ENCODE results near the gene APPBP2. TPM values are rescaled to one million over a fixed set of nuclear protein-coding genes. Genes with fewer than 3 reads are reported as not detected.
"Not testable (repeated sequence)": the region's sequence is repeated elsewhere in the genome, so short reads cannot be mapped to it uniquely, and the experiment has no call there.

The APPBP2 gene
- total RNA-seq, 1 donor from 2014 or later = 36.7 TPM

DNA sequence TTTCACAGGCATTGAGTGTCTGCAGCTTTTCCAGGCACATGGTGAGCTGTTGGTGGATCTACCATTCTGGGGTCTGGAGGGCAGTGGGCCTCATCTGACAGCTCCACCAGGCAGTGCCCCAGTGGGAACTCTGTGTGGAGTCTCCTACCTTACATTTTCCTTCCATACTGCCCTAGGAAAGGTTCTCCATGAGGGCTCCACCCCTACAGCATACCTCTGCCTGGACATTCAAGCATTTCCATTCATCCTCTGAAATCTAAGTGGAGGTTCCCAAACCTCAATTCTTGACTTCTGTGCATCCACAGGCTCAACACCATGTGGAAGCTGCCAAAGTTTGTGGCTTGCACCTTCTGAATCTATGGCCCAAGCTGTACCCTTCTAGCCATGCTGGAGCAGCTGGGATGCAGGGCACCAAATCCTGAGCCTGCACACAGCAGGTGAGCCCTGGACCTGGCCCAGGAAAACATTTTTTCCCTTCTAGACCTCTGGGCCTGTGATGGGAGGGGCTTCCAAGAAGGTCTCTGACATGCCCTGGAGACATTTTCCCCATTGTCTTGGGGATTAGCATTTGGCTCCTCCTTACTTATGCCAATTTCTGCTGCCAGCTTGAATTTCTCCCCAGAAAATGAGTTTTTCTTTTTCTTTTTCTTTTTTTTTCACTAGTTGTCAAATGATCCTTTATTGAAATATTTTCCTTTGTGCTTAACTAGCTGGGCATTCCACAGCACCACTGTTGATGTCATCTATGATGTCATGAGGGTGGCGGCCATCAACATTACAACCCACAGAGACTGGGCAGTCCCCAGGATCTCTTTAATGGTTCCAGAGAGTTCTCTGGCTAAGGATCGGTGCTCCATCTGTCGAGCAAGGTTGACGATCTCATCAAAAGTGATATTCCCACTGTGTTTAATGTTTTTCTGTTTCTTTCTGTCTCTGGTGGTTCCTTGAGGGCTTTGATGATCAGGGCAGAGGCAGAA is 92.7 kb downstream of the APPBP2 start:
- not testable (repeated sequence) for DNase-seq

DNA sequence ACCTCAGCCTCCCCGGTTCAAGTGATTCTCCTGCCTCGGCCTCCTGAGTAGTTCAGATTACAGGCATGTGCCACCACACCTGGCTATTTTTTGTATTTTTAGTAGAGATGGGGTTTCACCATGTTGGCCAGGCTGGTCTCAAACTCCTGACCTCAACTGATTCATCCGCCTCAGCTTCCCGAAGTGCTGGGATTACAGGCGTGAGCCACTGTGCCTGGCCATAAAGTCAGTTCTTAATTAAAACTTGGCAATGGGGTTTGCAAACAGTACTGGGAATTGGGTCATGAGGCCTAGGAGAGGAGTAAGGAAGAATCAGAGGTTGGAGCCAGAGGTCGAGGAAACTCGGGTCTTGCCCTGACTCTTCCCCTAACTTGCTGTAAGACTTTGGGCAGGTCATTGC is 95.5 kb downstream of the APPBP2 start:
- DNase-seq = not testable (repeated sequence)

DNA sequence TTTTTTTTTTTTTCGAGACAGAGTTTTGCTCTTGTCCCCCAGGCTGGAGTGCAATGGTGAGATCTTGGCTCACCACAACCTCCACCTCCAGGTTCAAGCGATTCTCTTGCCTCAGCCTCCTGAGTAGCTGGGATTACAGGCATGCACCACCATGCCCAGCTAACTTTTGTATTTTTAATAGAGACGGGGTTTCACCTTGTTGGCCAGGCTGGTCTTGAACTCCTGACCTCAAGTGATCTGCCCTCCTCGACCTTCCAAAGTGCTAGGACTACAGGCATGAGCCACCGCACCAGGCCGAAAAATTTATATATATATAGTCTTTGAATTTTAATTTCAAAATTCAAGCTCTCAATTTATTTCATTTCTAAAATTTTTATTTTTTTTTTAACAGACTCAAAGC is 97.6 kb downstream of the APPBP2 start:
- DNase-seq = not testable (repeated sequence)

DNA sequence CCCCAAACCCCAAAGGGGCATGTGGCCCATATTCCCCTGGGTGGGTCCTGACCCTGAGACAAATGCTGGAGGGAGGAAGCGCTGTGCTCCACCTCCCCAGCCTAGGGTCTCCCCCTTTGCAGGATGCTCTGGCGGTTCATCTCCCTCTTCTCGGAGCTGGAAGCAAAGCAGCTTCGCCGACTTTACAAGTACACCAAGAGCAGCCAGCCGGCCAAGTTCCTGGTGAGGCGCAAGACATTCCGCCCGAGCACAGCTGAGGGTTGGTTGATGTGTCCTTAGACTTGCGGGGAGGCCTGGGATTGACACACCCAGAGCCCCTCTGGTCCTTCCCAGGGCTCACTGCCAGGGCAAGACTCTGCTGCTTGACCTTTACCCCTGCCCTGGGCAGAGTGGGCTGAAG is 99.4 kb downstream of the APPBP2 start:
- no peak for DNase-seq

DNA sequence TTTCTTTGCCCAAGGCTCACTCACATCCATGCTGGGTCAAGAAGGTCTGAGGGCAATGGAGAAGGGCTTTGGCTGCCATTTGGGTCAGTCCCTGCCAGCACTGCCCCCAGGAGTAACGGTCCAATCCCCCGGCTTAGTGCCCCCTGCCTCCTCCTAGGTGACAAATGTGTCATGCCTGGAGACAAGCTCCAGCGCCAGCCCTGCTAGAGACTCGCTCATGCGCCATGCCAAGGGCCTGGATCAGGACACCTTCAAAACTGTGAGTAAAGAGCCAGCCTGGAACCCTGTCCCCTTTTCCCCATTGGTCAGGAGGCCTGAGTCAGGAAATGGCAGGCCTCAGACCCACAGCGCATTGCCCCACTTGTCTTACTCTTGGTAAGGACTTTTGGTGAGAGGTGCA is 100.4 kb downstream of the APPBP2 start:
- DNase-seq = no peak

DNA sequence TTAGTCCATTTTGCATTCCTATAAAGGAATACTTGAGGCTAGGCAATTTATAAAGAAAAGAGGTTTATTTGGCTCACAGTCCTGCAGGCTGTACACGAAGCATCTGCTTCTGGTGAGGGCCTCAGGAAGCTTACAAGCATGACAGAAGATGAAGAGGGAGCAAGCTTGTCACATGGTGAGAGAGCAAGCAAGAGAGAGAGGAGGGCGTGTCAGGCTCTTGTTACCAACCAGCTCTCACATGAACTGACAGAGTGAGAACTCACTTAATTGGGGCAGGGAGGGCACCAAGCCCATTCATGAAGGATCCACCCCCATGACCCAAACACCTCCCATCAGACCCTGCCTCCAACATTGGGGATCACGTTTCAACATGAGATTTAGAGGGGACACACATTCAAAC is 102.2 kb downstream of the APPBP2 start:
- no peak for DNase-seq

DNA sequence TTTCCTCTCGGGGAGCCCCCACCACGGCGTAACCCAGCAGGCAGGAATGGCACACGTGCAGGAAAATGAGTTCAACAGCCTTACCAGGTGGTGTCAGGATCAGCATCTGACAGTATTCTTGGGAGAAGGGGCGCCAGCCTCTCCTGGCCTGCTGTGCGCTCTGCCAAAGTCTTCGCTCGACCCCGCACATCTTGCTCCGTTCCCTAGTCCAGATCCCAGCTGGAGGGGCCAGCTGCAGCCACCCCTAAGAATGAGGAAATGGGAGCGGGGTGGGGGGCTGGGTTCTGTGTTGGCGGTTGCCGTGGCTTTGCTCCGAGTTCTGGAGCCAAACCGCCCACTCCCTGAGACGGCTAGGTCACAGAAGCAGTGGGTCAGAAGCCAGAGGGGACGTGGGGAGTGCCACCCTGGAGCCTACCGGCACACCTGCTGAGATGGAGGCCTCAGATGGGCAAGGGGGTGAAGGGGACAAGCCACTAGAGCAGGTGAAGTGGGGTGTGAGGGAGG is 103.8 kb downstream of the APPBP2 start, which contains the start of gene CHCT1:
TSS of gene CHCT1 (plus strand) at position 328 of the 504 bp plus-strand sequence. CDS start at position 432, 104 bp downstream.
- DNase-seq = no peak

DNA sequence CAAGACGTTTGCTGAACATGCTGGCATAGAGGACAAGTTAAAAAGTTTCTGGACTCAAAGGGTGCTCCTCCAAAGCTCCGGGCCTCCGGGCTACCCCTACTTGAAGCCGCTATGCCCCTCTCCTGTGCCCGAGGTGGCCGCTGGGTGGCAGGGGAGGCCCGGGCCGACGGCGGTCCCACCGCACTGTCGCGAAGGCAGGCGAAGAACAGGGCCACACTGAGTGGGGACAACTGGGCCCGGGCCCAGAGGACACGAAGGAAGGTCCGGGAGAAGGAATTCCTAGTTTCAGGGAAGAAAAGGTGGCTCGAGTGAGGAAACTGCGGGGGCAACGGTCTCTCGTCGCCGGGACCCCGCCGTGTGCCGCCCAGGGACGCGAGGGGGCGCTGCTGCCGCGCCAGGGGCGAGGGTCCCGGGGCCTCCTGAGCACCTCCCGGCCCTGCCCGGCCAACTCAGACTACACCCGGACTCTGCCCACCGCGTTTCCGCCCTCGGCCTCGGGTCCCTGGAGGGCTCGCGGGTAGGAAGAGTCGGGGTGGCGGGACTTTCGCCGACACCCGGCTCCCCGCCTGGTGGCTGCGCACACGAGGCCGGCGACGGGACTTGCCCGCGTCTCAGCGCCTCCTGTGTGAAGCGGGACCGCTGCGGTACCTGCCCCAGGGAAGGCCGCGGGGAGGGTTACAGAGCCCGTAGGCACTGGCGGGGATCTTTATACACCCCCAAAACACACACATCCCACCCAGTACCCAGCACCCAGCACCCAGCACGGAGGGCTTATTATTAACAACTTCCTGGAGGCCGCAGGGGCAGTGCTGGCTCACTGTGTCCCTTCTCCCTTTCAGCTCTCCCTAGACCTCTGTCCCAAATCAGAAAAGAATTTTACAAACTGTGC is 104.5 kb downstream of the APPBP2 start:
- DNase-seq = peak; percentile 30

DNA sequence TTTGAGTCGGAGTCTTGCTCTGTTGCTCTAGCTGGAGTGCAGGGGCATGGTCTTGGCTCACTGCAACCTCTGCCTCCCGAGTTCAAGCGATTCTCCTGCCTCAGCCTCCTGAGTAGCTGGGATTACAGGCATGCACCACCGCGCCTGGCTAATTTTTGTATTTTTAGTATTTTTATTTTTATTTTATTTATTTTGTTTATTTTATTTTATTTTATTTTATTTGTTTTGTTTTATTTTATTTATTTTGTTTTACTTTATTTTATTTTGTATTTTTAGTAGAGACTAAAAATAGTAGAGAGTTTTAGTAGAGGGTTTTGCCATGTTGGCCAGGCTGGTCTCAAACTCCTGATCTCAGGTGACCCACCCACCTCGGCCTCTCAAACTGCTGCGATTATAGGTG is 106.2 kb downstream of the APPBP2 start:
- not testable (repeated sequence) for DNase-seq

DNA sequence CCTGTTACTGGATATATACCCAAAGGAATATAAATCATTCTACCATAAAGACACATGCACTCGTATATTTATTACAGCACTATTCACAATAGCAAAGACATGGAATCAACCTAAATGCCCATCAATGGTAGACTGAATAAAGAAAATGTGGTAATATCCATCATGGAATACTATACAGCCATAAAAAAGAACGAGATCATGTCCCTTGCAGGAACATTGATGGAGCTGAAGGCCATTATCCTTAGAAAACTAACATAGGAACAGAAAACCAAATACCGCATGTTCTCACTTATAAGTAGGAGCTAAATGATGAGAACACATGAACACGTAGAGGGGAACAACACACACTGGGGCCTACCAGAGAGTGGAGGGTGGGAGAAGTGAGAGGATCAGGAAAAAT is 107.0 kb downstream of the APPBP2 start:
- not testable (repeated sequence) for DNase-seq

DNA sequence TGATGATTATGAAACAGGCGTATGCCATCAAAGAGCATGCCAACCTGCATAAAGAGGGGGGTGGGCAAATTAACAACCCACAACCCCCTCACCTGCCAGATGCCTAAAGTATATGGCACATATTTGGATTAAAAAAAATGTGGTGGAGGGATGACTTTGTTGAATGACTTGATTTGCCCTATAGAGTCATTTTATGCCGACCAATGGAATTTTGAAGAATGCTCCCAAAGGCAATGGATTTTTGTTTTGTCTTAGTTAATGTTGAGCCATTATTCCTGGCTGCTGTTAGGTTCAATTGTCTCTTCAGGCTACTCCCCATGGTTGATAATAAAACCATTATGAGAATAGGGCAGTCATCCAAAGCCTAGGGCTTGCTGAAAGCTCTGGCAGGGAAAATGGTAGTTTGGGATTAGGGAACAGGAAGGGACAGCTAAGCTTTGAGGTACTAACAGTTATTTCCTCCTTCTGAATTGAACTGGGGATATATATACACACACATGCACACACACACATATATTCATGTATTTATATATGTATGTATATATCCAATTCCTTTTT is 109.6 kb downstream of the APPBP2 start:
- DNase-seq = peak; percentile 12

DNA sequence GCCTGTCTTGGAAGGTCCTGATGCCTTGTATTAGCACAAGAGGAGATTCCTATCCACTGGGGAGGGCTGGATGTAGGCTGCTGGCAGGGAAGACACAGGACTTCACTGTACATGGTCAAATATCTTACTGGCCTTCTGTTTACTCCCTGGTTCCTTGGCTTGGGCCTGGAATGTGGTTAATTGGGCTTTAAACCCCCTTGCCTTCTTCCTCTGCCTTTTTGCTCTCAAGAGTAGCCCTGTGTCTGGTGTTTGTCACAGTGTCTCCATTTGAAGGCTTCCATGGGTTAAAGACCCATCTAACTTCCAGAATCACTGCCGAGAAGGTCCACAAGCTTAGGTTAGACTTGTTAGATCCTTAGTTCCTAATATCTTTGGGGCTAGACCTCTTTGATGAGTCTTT is 110.9 kb downstream of the APPBP2 start:
- DNase-seq = no peak

DNA sequence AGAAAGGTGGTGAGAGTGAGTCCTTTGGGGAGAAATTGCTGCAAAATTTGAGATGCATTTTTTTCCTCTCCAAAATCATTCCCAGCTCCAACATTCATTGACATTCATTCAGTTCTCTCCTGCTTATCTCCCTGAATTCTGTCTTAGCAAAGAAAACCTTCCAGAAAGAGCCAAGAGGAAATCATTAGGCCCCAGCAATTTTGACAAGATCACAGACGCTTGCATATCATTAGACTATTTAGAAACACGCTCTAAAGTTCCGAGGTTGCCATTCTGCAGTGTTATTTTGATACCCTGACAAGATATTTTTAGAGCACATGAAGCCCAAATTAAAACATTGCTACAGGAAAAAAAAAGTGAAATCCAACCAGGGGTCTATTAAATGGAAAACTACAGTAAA is 113.3 kb downstream of the APPBP2 start:
- no peak for DNase-seq

DNA sequence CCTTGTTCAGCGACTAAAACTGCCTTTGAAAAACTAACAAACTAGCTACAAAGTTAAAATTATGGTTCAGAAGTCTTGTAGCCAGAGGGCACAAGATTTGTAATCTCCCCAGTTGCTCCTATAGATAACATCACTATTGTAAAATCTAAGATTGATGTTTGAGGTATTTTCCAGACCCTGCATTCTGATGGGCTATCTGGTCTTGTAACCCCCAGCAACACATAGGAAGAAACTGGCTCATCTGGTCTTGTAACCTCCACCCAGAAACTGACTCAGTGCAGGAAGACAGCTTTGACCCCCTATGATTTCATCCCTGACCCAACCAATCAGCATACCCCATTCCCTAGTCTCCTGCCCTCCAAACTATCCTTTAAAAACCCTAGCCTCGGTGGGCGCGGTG is 116.0 kb downstream of the APPBP2 start:
- DNase-seq = no peak

DNA sequence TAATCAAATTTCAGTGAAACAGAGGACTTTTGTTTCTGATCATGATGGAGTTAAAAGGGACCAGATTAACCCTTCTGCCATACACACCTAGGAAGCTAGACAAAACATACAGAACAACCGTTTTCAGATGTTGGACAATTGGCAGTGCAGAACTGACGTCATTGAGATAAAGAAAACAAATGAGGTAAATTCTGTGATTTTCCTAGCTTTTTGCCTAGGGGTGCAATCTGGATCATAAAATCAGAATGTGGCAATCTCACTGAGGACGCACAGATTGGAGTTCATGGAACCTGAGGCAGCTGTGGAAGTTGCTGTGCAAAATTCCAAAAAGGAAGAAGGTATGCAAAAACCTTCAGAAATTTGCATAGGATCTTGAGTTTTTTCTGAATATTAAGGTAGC is 119.2 kb downstream of the APPBP2 start:
- DNase-seq = no peak

DNA sequence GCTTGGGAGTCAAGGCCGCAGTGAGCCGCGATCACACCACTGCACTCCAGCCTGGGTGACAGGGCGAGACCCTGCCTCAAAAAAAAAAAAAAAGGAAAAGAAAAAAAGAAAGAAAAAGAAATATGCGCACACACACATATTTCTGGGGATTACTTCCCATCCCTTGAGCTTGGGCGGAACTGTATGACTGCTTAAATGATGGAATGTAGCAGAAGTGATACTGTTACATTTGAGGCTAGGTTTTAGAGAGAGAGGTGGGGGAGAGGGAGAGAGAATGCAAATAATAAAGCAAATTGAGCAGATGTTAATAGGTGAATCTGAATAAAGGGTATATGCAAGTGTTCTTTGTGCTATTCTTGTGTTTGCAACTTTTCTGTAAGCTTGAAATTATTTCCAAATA is 122.1 kb downstream of the APPBP2 start:
- no peak for DNase-seq

DNA sequence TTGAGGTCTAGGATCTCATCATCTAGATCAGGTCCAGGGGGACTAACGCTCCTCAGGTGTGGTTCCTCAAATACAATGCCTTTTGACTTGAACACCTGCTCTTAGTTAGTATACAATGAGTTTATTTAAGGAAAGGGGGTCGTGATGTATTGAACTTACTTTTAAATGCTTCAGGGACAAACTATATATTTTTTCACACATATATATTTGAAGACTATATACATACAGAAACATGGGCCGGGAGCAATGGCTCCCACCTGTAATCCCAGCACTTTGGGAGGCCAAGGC is 122.6 kb downstream of the APPBP2 start:
- DNase-seq = no peak

DNA sequence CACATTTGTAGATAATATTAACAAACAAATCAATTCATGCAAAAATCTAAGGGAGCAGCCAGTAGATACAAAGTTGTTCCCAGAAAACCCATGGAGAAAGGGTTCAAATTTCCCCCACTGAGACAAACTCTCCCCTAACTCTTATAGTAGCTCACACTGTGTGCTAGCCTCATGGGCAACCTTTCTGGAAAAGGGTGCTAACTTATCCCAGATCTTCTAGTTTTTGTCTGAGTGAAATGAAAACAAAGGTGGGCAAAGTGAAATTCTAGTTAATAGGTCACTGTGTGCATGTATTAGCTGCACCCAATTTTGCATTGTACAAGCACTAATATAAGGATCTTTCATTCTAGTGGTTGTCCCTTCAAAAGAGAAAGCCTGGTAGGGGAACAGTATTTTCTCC is 124.2 kb downstream of the APPBP2 start:
- DNase-seq = no peak

DNA sequence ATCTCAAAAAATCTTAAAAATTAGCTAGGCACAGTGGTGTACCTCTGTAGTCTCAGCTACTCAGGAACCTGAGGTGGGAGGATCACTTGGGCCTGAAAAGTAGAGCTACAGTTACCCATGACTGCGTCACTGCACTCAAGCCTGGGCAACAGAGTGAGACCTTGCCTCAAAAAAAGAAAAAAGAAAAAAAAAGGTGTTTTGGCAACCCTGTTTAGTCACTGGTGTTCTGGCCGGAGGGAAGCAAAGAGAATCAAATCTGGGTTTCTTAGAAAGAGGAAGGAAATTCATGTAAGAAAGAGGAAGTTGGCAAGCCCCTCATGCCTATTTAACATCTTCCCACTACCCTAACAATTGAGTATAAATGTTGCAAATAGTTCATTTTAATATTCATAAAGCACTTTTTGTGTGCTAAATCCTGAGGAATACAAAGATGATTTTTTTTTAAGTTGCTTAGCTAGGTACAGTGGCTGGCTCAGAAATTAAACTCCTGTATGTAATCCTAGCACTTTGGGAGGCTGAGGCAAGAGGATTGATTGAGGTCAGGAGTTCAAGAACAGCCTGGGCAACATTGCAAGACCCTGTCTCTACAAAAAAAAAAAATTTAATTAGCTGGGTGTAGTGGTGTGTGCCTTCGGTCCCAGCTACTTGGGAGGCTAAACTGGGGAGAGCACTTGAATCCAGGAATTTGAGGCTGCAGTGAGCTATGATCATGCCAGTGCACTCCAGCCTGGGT is 127.6 kb downstream of the APPBP2 start:
- no peak for DNase-seq

DNA sequence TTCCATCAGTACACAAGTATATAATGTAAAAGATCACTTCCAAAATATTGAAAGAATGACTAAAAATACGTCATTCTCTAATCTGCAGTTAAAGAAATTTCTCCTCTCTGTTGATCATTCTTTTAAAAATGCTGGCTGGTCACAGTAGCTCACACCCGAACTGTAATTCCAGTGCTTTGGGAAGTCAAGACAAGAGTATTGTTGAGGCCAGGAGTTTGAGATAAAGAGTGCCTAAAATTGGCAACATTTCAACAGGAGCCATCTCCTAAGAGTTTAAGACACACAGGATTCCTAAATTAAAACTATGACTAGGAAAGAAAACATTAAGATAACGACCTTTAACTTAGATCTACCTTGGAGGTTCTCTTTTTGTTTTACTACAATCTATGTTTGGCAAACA is 129.6 kb downstream of the APPBP2 start:
- DNase-seq = no peak

DNA sequence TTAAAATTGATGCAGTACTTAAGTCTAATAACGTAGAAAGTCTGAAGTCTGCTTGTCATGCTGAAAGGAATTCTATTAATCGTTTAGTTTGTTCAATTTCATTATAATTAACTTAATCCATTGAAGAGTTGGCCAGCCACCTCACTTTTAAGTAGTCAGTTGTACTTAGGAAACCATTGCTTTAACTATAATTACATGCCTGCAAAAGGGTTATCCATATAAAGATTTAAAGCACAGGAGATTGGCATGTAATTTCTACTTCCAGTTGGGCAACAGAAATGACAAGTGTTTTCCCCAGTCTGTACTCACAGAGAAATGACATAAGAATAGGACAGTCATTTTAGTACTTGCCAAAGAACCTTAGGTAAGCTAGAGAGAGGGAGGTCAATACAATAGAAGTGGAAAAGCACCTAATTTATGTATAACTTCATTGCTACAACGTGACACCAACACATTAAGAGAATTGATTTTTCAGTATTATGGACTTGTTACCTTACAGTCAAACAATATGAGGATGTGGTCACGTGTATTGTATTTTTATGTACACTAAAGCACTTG is 130.5 kb downstream of the APPBP2 start:
- DNase-seq = no peak

Measured in skin of body (tissue), 2 donors.